SU-DHL-6 (cell line): ENCODE data around the gene KDM5B.

Experiments used
- H2AFZ ChIP-seq: fragments of 200-600 bp; sonication (generic); 2 replicates; pipeline ENCODE4 v1.6.1; 2014; ENCODE audit warnings: low read depth, mild to moderate bottlenecking, moderate library complexity, mixed read lengths, antibody characterized with exemption, low read length; ENCODE audit not compliant: severe bottlenecking
- H3F3A ChIP-seq: fragments of 200-600 bp; shearing (Covaris generic); 2 replicates; pipeline ENCODE4 v1.6.0; 2016; ENCODE audit warnings: antibody characterized with exemption, mild to moderate bottlenecking; ENCODE audit not compliant: insufficient read depth
- H3K27ac ChIP-seq: fragments of 200-600 bp; sonication (generic); 2 replicates; pipeline ENCODE4 v1.5.1; 2016; ENCODE audit warnings: low read depth, mild to moderate bottlenecking, low read length, moderate library complexity, mixed read lengths
- H3K27me3 ChIP-seq: fragments of 200-600 bp; sonication (generic), shearing (Covaris generic); 2 replicates; pipeline ENCODE4 v1.6.0; 2014; ENCODE audit warnings: mild to moderate bottlenecking, low read length
- H3K36me3 ChIP-seq: fragments of 200-600 bp; sonication (generic); 2 replicates; pipeline ENCODE4 v1.6.1; 2014; ENCODE audit warnings: mild to moderate bottlenecking, low read length, mixed read lengths
- H3K4me2 ChIP-seq: fragments of 300-600, 200-600 bp; shearing (Covaris generic), sonication (generic); 2 replicates; pipeline ENCODE4 v1.6.0; 2014; ENCODE audit warnings: low read length, low read depth, mild to moderate bottlenecking; ENCODE audit not compliant: poor library complexity, severe bottlenecking
- H3K4me3 ChIP-seq: fragments of 200-600 bp; sonication (generic); 2 replicates; pipeline ENCODE4 v1.5.1; 2014; ENCODE audit warnings: antibody characterized with exemption, low read length, mild to moderate bottlenecking, mixed read lengths; ENCODE audit not compliant: insufficient read depth, poor library complexity, severe bottlenecking
- H3K79me2 ChIP-seq: fragments of 200-600 bp; sonication (generic); 2 replicates; pipeline ENCODE4 v1.6.1; 2014; ENCODE audit warnings: mild to moderate bottlenecking, low read length, moderate library complexity; ENCODE audit not compliant: insufficient read depth
- H3K9ac ChIP-seq: fragments of 200-600 bp; sonication (generic); 2 replicates; pipeline ENCODE4 v1.7.0; 2014; ENCODE audit warnings: mild to moderate bottlenecking, low read length
- H3K9me2 ChIP-seq: fragments of 200-600 bp; sonication (generic); replicated peaks from 2 replicates; pipeline ENCODE4 v1.6.1; 2014; ENCODE audit warnings: low read length; ENCODE audit not compliant: insufficient read depth
- H3K9me3 ChIP-seq: fragments of 200-600 bp; sonication (generic); 2 replicates; pipeline ENCODE4 v1.6.1; 2014; ENCODE audit warnings: low read length, mixed read lengths; ENCODE audit not compliant: insufficient read depth
- H4K20me1 ChIP-seq: fragments of 200-600 bp; sonication (generic); 2 replicates; pipeline ENCODE4 v1.6.1; 2014; ENCODE audit warnings: low read depth, mild to moderate bottlenecking, antibody characterized with exemption, low read length, moderate library complexity, mixed read lengths
- CTCF ChIP-seq: fragments of 200-600 bp; sonication (generic); IDR thresholded peaks from one replicate; pipeline ENCODE4 v1.5.1; 2017; ENCODE audit warnings: antibody characterized with exemption, mild to moderate bottlenecking, low read length, moderate library complexity; ENCODE audit not compliant: insufficient read depth, poor library complexity, severe bottlenecking
- EZH2phosphoT487 ChIP-seq: fragments of 200-600 bp; sonication (generic), shearing (Covaris generic); conservative IDR thresholded peaks from 2 replicates; pipeline ENCODE4 v1.6.1; 2018; ENCODE audit warnings: mild to moderate bottlenecking, antibody characterized with exemption, low read length, moderate library complexity, mixed read lengths

Gene KDM5B

GRCh38 chr1:202702088-202702487 is 106.1 kb downstream of the KDM5B start:
- Histone ChIP-seq H2AFZ (no peak overlapping the region), H3K36me3 (no peaks in the 10 kb centered on the region), H3F3A (no peaks in the 10 kb centered on the region), H3K9me3 (no peaks in the 10 kb centered on the region), H3K9me2 (no peaks in the 10 kb centered on the region), H4K20me1 (no peaks in the 10 kb centered on the region), H3K9ac (no peak overlapping the region), H3K79me2 (no peaks in the 10 kb centered on the region), H3K27ac (no peak overlapping the region), H3K4me3 (no peak overlapping the region), H3K4me2 (no peak overlapping the region), H3K27me3 (0 out of 2 replicates have a peak, but pooled peaks cover 3% of the 10 kb centered on the region)
- TF ChIP-seq EZH2phosphoT487 (no peak), CTCF (no peak)

GRCh38 chr1:202701200-202701599 is 107.0 kb downstream of the KDM5B start:
- H3K27me3 ChIP-seq, result 0 out of 2 replicates have a peak, but pooled peaks cover 3% of the 10 kb centered on the region
- no peaks in the 10 kb centered on the region for H3K9me2 ChIP-seq
- H3K9ac ChIP-seq, result no peak overlapping the region
- no peak for TF ChIP-seq CTCF
- TF ChIP-seq EZH2phosphoT487, result no peak
- no peaks in the 10 kb centered on the region for H4K20me1 ChIP-seq
- H3K79me2 ChIP-seq, result no peaks in the 10 kb centered on the region
- no peak overlapping the region for H3K4me2 ChIP-seq
- H3K27ac ChIP-seq, result no peak overlapping the region
- no peak overlapping the region for H2AFZ ChIP-seq
- H3F3A ChIP-seq, result no peaks in the 10 kb centered on the region
- no peaks in the 10 kb centered on the region for H3K9me3 ChIP-seq
- H3K4me3 ChIP-seq, result no peak overlapping the region
- no peaks in the 10 kb centered on the region for H3K36me3 ChIP-seq

- H3K9me2 ChIP-seq, result no peaks in the 10 kb centered on the region
- H3K36me3 ChIP-seq, result no peaks in the 10 kb centered on the region
- no peak overlapping the region for H3K27ac ChIP-seq
- TF ChIP-seq CTCF (no peak), EZH2phosphoT487 (no peak)
- no peaks in the 10 kb centered on the region for H3K79me2 ChIP-seq
- no peak overlapping the region for H3K4me3 ChIP-seq
- H2AFZ ChIP-seq, result no peak overlapping the region
- 0 out of 2 replicates have a peak, but pooled peaks cover 3% of the 10 kb centered on the region for H3K27me3 ChIP-seq
- no peaks in the 10 kb centered on the region for H4K20me1 ChIP-seq
- H3F3A ChIP-seq, result no peaks in the 10 kb centered on the region
- H3K9ac ChIP-seq, result no peak overlapping the region
- no peaks in the 10 kb centered on the region for H3K9me3 ChIP-seq
- H3K4me2 ChIP-seq, result no peak overlapping the region
Observed at GRCh38 chr1:202700061-202700460, 108.2 kb downstream of the KDM5B start.

- H3F3A ChIP-seq, result no peaks in the 10 kb centered on the region
- H3K27me3 ChIP-seq, result 0 out of 2 replicates have a peak, but pooled peaks cover 3% of the 10 kb centered on the region
- TF ChIP-seq EZH2phosphoT487 (no peak), CTCF (no peak)
Observed at GRCh38 chr1:202698276-202698675, 109.9 kb downstream of the KDM5B start.

More at GRCh38 chr1:202698276-202698675, 109.9 kb downstream of the KDM5B start:
- H3K9me3 ChIP-seq, result no peaks in the 10 kb centered on the region
- H3K79me2 ChIP-seq, result no peaks in the 10 kb centered on the region
- no peak overlapping the region for H3K27ac ChIP-seq
- H3K9ac ChIP-seq, result no peak overlapping the region
- H2AFZ ChIP-seq, result no peak overlapping the region
- no peaks in the 10 kb centered on the region for H4K20me1 ChIP-seq
- no peaks in the 10 kb centered on the region for H3K9me2 ChIP-seq
- no peak overlapping the region for H3K4me2 ChIP-seq
- H3K36me3 ChIP-seq, result no peaks in the 10 kb centered on the region
- H3K4me3 ChIP-seq, result no peak overlapping the region
